Adipocyte (in vitro differentiated cells): ENCODE results near the gene KCND3.
A peak's percentile ranks its signal among the peaks of the same experiment; 100 is the strongest.

Experiments used
- DNase-seq: peaks from one replicate; pipeline ENCODE4 v3.0.0-alpha.2; 2015; ENCODE audit warnings: low read depth
- H3K27me3 ChIP-seq: replicated peaks from 2 replicates; pipeline ENCODE4 v1.7.0; 2013; ENCODE audit warnings: mild to moderate bottlenecking, low read length, moderate library complexity; ENCODE audit not compliant: control insufficient read depth, insufficient read depth
- H3K36me3 ChIP-seq: 2 replicates; pipeline ENCODE4 v1.7.0; 2013; ENCODE audit warnings: low read length, mild to moderate bottlenecking, moderate library complexity; ENCODE audit not compliant: control insufficient read depth, insufficient read depth, severe bottlenecking
- H3K4me1 ChIP-seq: 2 replicates; pipeline ENCODE4 v1.7.0; 2013; ENCODE audit warnings: mild to moderate bottlenecking, low read length, moderate library complexity; ENCODE audit not compliant: control insufficient read depth, insufficient read depth
- H3K4me3 ChIP-seq: 2 replicates; pipeline ENCODE4 v1.7.0; 2013; ENCODE audit warnings: mild to moderate bottlenecking, low read length, moderate library complexity
- H3K9ac ChIP-seq: 2 replicates; pipeline ENCODE4 v1.7.0; 2013; ENCODE audit warnings: mild to moderate bottlenecking, low read length, moderate library complexity
- H3K9me3 ChIP-seq: 2 replicates; pipeline ENCODE4 v1.7.0; 2013; ENCODE audit warnings: mild to moderate bottlenecking, low read length, moderate library complexity; ENCODE audit not compliant: control insufficient read depth

The KCND3 gene

GRCh38 chr1:111768625-111769024, 220.8 kb downstream of the KCND3 start:
- no peaks in the 10 kb centered on the region for H3K9me3 ChIP-seq
- peaks cover 51% of the 10 kb centered on the region for H3K36me3 ChIP-seq
- H3K27me3 ChIP-seq: no peaks in the 10 kb centered on the region
- no peak overlapping the region for H3K4me3 ChIP-seq
- peaks cover 22% of the 10 kb centered on the region for H3K4me1 ChIP-seq
- no peak for DNase-seq
- H3K9ac ChIP-seq: no peak overlapping the region

- Histone ChIP-seq H3K27me3 (no peaks in the 10 kb centered on the region), H3K4me1 (peaks cover 22% of the 10 kb centered on the region), H3K4me3 (no peak overlapping the region), H3K36me3 (peaks cover 57% of the 10 kb centered on the region), H3K9me3 (no peaks in the 10 kb centered on the region), H3K9ac (no peak overlapping the region)
- no peak for DNase-seq
Measured at GRCh38 chr1:111768023-111768422, 221.4 kb downstream of the KCND3 start.

GRCh38 chr1:111762332-111762731, 227.1 kb downstream of the KCND3 start:
- peaks cover 75% of the 10 kb centered on the region for H3K36me3 ChIP-seq

DNA sequence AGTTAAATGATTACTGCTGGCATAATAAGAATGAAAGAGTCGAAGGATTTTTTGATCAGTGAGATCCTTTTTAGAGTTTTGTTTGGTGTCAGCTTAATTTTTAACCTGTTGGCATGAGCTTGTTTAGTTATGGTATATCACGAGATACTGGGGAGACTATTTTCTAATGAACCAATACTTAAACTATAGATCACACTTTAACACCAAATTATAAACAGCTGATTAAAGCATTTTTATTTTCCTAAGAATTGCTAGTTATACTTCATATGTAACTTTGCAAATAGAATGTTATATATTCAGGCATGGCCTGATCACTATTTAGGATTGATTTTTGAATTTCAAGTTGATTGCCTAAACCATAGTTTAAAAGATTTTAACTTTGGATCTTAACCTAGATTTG, 227.8 kb downstream of the KCND3 start:
- H3K4me3 ChIP-seq: no peak overlapping the region
- H3K9ac ChIP-seq: peak overlapping the region; percentile 23
- H3K27me3 ChIP-seq: no peaks in the 10 kb centered on the region
- no peak for DNase-seq
- H3K4me1 ChIP-seq: peaks cover 3% of the 10 kb centered on the region
- H3K36me3 ChIP-seq: peaks cover 68% of the 10 kb centered on the region
- no peaks in the 10 kb centered on the region for H3K9me3 ChIP-seq

More at GRCh38 chr1:111762332-111762731, 227.1 kb downstream of the KCND3 start:
- no peaks in the 10 kb centered on the region for H3K9me3 ChIP-seq
- H3K9ac ChIP-seq: no peak overlapping the region
- DNase-seq: no peak
- H3K4me1 ChIP-seq: no peaks in the 10 kb centered on the region
- no peaks in the 10 kb centered on the region for H3K27me3 ChIP-seq
- H3K4me3 ChIP-seq: no peak overlapping the region

DNA sequence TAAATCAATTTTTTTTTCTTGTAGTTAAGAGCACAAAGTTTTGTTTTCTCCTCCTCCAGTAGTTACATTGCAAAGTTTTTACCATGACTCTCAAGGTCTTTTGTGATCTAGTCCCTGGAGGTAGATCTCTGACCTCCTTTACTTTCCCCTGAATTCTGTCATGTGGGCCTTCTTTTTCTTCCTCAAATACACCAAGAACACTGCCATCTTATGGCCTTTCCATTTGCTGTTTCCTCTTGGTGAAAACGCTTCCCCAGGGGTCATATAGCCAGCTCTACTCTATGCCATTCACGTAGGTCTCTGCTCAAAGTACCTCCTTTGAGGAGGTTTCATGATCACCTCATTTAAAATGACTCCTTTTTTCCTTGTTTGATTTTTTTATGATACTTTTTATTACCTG, 231.1 kb downstream of the KCND3 start:
- no peak overlapping the region for H3K4me3 ChIP-seq
- H3K9ac ChIP-seq: peak overlapping the region; percentile 18
- DNase-seq: no peak
- no peaks in the 10 kb centered on the region for H3K9me3 ChIP-seq
- H3K4me1 ChIP-seq: peaks cover 13% of the 10 kb centered on the region
- H3K36me3 ChIP-seq: peaks cover 36% of the 10 kb centered on the region
- no peaks in the 10 kb centered on the region for H3K27me3 ChIP-seq

GRCh38 chr1:111756124-111756513, 233.3 kb downstream of the KCND3 start:
- H3K36me3 ChIP-seq: peaks cover 13% of the 10 kb centered on the region
- no peak for DNase-seq
- no peaks in the 10 kb centered on the region for H3K9me3 ChIP-seq
- no peaks in the 10 kb centered on the region for H3K27me3 ChIP-seq
- peak overlapping the region; percentile 85 for H3K9ac ChIP-seq
- H3K4me3 ChIP-seq: peak overlapping the region; percentile 87
- H3K4me1 ChIP-seq: peaks cover 13% of the 10 kb centered on the region

- Histone ChIP-seq H3K27me3 (no peaks in the 10 kb centered on the region), H3K9me3 (no peaks in the 10 kb centered on the region), H3K4me1 (peaks cover 13% of the 10 kb centered on the region), H3K4me3 (peak within 1 kb of the TSS; percentile 87), H3K9ac (peak within 1 kb of the TSS; percentile 85), H3K36me3 (peaks cover 7% of the 10 kb centered on the region)
- DNase-seq: peak; percentile 99
Measured at GRCh38 chr1:111755331-111756123, 233.9 kb downstream of the KCND3 start, which contains the start of gene DDX20. TSS of gene DDX20 (plus strand) at chr1:111755901. CDS start at chr1:111755925, 24 bp downstream.

- no peaks in the 10 kb centered on the region for H3K9me3 ChIP-seq
- peak; percentile 74 for DNase-seq
- peaks cover 13% of the 10 kb centered on the region for H3K4me1 ChIP-seq
- peak overlapping the region; percentile 85 for H3K9ac ChIP-seq
- no peaks in the 10 kb centered on the region for H3K27me3 ChIP-seq
- H3K36me3 ChIP-seq: peaks cover 2% of the 10 kb centered on the region
- peak overlapping the region; percentile 87 for H3K4me3 ChIP-seq
Measured at GRCh38 chr1:111754984-111755330, 234.5 kb downstream of the KCND3 start.

GRCh38 chr1:111751906-111752575, 237.4 kb downstream of the KCND3 start:
- no peak overlapping the region for H3K9ac ChIP-seq
- no peak for DNase-seq

DNA sequence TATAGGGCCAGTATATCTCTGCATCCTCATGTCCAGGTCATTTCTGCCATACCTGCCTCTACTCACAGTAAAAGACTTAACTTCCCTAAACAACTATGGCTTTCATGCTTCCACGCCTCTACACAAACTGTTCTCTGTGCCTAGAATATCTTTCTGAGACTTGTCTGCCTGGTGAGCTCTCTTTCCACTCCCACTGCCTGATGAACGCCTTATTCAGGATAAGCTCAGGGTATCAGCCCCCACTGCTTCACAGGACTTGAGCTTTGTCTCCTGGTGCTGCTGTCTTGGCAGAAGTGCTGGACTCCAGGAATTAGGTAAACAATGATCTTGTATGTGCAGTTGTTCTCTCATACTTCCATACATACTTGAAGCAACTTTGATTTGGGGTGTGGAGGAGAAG, 238.6 kb downstream of the KCND3 start:
- peaks cover 6% of the 10 kb centered on the region for H3K4me1 ChIP-seq

More at GRCh38 chr1:111751906-111752575, 237.4 kb downstream of the KCND3 start:
- no peaks in the 10 kb centered on the region for H3K27me3 ChIP-seq
- H3K36me3 ChIP-seq: no peaks in the 10 kb centered on the region
- no peak overlapping the region for H3K4me3 ChIP-seq
- peaks cover 13% of the 10 kb centered on the region for H3K4me1 ChIP-seq
- no peaks in the 10 kb centered on the region for H3K9me3 ChIP-seq

GRCh38 chr1:111749628-111750027, 239.8 kb downstream of the KCND3 start:
- Histone ChIP-seq H3K4me1 (peaks cover 2% of the 10 kb centered on the region), H3K36me3 (no peaks in the 10 kb centered on the region), H3K27me3 (no peaks in the 10 kb centered on the region), H3K9ac (no peak overlapping the region), H3K9me3 (no peaks in the 10 kb centered on the region), H3K4me3 (no peak overlapping the region)
- no peak for DNase-seq

More for the DNA sequence above, 238.6 kb downstream of the KCND3 start:
- Histone ChIP-seq H3K9me3 (no peaks in the 10 kb centered on the region), H3K4me3 (no peak overlapping the region), H3K36me3 (no peaks in the 10 kb centered on the region), H3K9ac (no peak overlapping the region), H3K27me3 (no peaks in the 10 kb centered on the region)
- no peak for DNase-seq
